D721Med (cell line): ENCODE data around the gene PAQR6.

ENCODE experiments used
- DNase-seq: peaks from one replicate; pipeline ENCODE4 v3.0.0; 2011; ENCODE audit warnings: low spot score; ENCODE audit not compliant: insufficient read length
- FAIRE-seq: peaks from 2 replicates; lab custom pipeline; 2011; peaks lifted over from hg19 to GRCh38; lab: Jason Lieb, UNC
- TF ChIP-seq, protein P1 (sequence below): IDR thresholded peaks from 2 replicates; pipeline ENCODE4 v1.5.1; 2012; ENCODE audit warnings: mild to moderate bottlenecking, control low read depth; ENCODE audit not compliant: insufficient read depth; ENCODE audit errors: missing control alignments

Gene PAQR6

DNA sequence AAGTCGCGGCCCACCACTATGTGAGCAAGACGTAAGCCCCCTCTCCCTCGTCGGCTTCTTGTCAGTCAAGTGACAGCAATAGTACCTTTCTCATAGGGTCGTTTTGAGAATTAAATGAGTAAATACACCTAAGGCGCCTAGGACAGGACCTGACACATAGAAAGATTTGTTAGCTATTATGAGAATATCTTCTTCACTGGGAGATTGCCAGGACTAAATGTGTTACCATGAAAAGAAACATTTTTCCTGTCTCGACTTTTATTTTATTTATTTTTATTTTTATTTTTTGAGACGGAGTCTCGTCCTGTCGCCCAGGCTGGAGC, 34.3 kb downstream of the PAQR6 start:
- DNase-seq, result no peak
- TF ChIP-seq, protein P1, sequence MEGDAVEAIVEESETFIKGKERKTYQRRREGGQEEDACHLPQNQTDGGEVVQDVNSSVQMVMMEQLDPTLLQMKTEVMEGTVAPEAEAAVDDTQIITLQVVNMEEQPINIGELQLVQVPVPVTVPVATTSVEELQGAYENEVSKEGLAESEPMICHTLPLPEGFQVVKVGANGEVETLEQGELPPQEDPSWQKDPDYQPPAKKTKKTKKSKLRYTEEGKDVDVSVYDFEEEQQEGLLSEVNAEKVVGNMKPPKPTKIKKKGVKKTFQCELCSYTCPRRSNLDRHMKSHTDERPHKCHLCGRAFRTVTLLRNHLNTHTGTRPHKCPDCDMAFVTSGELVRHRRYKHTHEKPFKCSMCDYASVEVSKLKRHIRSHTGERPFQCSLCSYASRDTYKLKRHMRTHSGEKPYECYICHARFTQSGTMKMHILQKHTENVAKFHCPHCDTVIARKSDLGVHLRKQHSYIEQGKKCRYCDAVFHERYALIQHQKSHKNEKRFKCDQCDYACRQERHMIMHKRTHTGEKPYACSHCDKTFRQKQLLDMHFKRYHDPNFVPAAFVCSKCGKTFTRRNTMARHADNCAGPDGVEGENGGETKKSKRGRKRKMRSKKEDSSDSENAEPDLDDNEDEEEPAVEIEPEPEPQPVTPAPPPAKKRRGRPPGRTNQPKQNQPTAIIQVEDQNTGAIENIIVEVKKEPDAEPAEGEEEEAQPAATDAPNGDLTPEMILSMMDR, result no peak
- FAIRE-seq, result no peak

DNA sequence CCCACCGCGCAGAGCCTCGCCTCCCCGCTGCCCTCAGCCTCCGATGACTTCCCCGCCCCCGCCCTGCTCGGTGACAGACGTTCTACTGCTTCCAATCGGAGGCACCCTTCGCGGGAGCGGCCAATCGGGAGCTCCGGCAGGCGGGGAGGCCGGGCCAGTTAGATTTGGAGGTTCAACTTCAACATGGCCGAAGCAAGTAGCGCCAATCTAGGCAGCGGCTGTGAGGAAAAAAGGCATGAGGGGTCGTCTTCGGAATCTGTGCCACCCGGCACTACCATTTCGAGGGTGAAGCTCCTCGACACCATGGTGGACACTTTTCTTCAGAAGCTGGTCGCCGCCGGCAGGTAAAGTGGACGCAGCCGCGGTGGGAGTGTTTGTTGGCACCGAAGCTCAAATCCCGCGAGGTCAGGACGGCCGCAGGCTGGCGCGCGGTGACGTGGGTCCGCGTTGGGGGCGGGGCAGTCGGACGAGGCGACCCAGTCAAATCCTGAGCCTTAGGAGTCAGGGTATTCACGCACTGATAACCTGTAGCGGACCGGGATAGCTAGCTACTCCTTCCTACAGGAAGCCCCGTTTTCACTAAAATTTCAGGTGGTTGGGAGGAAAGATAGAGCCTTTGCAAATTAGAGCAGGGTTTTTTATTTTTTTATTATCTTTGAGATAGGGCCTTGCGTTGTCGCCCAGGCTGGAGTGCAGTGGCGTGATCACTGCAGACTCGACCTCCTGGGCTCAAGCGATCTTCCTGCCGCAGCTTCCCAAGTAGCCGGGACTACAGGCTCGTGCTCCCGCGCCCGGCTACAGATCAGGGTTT, 34.8 kb downstream of the PAQR6 start, which contains the start of gene PMF1:
Gene PMF1 (plus strand): TSS at position 175 of the 811 bp plus-strand sequence. CDS start 9 bp downstream, at position 184.
- TF ChIP-seq, protein P1, result no peak
- FAIRE-seq (no peak), DNase-seq (peak; percentile 100)

DNA sequence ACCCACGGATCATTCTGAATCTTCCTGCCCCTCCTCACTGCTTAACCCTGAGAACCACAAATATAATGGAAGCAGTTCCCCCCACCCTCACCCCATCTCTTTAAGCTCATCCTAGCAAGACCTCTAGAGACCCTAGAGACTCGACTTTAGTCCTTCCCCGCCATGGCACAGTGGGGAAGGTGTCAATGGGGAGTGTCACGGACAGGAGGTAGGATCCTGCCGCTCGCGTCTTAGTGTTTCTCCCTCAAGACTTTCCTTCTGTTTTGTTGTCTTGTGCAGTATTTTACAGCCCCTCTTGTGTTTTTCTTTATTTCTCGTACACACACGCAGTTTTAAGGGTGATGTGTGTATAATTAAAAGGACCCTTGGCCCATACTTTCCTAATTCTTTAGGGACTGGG, 35.7 kb downstream of the PAQR6 start:
- no peak for DNase-seq
- TF ChIP-seq, protein P1, result no peak
- no peak for FAIRE-seq

DNA sequence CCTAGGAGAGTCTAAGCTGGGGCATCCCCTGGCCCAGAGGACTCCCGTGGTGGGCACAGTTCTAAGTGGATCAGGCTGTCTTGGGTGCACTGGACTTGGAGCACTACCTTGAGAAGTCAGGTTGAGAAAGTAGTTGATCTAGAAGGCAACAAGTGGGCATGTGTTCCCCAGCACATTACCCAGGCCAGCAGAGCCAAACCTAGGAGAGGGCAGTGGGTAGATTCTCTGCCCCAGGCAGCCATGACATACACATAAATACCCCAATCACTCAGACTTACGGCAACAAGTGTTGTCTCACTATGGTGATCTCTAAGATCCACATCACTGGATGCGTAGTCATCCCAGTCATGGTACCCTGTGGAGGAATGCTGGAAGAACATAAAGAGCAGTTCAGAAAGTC, 36.6 kb downstream of the PAQR6 start:
- FAIRE-seq (no peak), DNase-seq (no peak)
- TF ChIP-seq, protein P1, result no peak

DNA sequence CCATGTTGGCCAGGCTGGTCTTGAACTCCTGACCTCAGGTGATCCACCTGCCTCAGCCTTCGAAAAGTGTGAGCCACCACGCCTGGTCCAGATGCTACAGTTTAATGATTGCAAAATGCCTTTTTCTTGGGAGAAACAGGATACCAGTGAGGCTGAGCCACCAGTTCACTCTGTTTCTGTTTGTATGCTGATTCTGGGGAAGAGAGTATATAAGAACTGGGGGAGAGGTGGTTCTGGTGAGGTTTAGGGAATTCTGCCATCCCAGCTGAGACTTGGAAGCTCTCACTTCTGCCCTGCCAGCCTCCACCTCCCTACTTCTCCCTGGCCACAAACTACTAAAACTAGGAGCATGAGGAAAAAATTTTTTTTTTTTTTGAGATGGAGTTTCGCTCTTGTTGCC, 43.2 kb downstream of the PAQR6 start:
- FAIRE-seq (no peak), DNase-seq (peak; percentile 1)
- TF ChIP-seq, protein P1, result no peak

DNA sequence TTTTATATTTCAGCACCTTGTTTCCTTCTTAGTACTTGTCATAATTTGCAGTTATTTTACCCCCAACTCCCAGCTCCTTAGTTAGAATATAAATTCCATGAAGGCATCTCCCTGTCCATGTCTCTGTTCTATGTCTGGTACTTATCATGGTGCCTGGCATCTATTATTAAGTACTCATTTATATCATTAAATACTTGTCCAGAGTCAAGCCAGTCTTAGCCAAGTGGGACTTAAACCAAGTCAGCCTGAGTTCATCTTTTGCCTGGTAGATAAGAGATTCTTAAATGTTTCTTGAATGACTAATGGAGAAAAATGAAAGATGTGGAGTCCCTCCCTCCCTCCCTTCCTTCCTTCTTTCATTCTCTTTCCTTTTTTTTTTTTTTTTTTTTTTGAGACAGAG, 44.5 kb downstream of the PAQR6 start:
- DNase-seq (no peak), FAIRE-seq (no peak)
- TF ChIP-seq, protein P1, result no peak

DNA sequence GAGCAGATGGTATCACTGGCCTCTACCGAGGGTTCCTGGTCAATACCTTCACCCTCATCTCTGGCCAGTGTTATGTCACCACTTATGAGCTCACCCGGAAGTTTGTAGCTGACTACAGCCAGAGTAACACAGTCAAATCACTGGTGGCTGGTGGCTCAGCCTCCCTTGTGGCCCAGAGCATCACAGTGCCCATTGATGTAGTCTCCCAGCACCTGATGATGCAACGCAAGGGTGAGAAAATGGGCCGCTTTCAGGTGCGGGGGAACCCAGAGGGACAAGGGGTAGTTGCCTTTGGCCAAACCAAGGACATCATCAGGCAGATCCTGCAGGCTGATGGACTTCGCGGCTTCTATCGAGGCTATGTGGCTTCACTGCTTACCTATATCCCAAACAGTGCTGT, 47.8 kb downstream of the PAQR6 start:
- TF ChIP-seq, protein P1, result no peak
- no peak for FAIRE-seq
- DNase-seq, result peak; percentile 5
